Measurements from ENCODE around the gene TMEM61.

The TMEM61 gene

GRCh38 chr1:55006931-55007330, 26.5 kb downstream of the TMEM61 start:
- Histone ChIP-seq H3K9me3 (no peaks in the 10 kb centered on the region), H3K4me3 (no peak overlapping the region), H3K4me1 (no peaks in the 10 kb centered on the region), H3K27me3 (peaks cover 0 to 3% of the 10 kb centered on the region in 2 donors), H3K36me3 (no peaks in the 10 kb centered on the region), H3K27ac (no peak overlapping the region)
- peak in 1 of 2 donors; percentile 49 for DNase-seq
- TF ChIP-seq CTCF (IDR thresholded peaks at IDR 0.05), result no peak
- intact Hi-C loops (cut with DNase I; ENCODE audit: low total_unique reads), result no loop called here

DNA sequence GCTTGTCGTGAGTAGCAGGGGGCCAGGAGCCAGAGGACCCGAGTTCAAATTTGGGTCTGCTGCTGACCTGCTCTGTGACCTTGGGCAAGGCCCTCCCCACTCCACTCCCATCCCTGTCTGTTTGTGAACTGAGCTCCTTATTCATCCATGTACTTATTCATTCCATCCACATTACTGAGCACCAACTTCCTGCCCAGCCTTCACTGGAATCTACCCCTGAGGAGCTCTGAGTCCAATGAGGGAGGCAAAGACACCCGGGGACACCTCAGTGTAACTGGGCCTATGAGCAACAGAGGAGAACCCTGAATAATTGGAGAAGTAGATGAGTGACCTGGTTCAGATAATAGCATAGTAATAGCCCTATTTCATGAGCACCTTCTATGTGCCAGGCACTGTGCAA, 27.2 kb downstream of the TMEM61 start:
- Histone ChIP-seq H3K4me3 (no peak overlapping the region), H3K9me3 (no peaks in the 10 kb centered on the region), H3K27ac (no peak overlapping the region), H3K36me3 (no peaks in the 10 kb centered on the region), H3K27me3 (peaks cover 0 to 10% of the 10 kb centered on the region in 2 donors), H3K4me1 (no peaks in the 10 kb centered on the region)
- DNase-seq, result no peak
- intact Hi-C loops (cut with DNase I; ENCODE audit: low total_unique reads), result no loop called here
- no peak for TF ChIP-seq CTCF (IDR thresholded peaks at IDR 0.05)

DNA sequence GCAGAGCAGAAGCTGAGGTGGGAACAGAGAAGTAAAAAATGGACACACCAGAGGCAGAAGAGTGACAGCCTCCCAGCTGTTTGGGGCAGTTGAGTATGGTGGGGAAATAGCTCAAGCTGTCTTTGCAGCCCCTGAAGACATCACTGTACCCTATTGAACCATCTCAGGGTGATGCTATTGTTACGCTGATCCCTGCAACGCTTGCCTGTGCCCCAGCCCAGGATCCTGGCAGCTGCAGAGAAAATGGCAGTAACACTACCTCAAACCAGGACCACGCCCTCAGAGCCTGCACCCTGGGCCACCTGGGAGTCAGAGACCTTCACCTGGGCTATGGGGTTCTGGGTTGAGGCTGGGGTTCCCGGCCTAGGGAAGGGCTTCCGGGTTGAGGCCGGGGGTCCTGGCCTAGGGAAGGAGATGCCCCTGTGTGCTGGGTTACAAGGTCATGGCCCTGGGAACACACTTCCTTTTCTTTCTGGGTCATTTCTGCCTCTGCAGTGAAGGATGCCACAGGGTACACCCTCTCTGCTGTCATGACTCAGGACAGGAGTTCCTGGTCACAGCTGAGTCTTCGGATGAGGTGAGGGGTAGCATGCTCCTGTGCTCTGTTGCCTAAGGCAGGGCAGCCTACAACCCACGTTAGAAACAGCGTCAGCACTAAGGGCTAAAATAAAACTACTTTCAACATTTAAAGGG, 29.9 kb downstream of the TMEM61 start:
- peak in 1 of 2 donors; percentile 29 for DNase-seq
- Histone ChIP-seq H3K36me3 (no peaks in the 10 kb centered on the region), H3K9me3 (no peaks in the 10 kb centered on the region), H3K27me3 (peaks cover 0 to 33% of the 10 kb centered on the region in 2 donors), H3K27ac (no peak overlapping the region), H3K4me3 (no peak overlapping the region), H3K4me1 (peaks cover 0 to 2% (median 0%) of the 10 kb centered on the region in 4 donors)
- intact Hi-C loops (cut with DNase I; ENCODE audit: low total_unique reads), result no loop called here
- no peak for TF ChIP-seq CTCF (IDR thresholded peaks at IDR 0.05)

DNA sequence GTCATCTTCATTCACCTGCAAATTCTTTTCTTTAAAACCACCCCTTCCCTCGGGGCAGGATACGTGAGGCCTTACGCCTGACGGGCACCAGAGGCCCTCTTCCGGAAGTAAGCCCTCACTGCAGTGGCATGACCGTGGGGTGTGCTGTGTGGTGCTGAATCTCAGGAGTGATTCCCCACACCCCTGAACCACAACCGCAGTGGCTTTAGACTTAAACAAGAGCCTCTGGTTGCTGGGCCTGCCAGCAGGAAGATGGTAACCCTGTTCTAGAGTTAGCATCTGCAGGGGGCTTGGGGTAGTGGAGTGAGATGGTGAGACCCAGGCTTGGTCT, 30.4 kb downstream of the TMEM61 start:
- Histone ChIP-seq H3K27ac (no peak overlapping the region), H3K9me3 (no peaks in the 10 kb centered on the region), H3K36me3 (no peaks in the 10 kb centered on the region), H3K4me1 (peaks cover 0 to 7% (median 2%) of the 10 kb centered on the region in 4 donors), H3K4me3 (no peak overlapping the region), H3K27me3 (peaks cover 0 to 34% of the 10 kb centered on the region in 2 donors)
- intact Hi-C loops (cut with DNase I; ENCODE audit: low total_unique reads), result no loop called here
- DNase-seq, result peak in 1 of 2 donors; percentile 33
- no peak for TF ChIP-seq CTCF (IDR thresholded peaks at IDR 0.05)

DNA sequence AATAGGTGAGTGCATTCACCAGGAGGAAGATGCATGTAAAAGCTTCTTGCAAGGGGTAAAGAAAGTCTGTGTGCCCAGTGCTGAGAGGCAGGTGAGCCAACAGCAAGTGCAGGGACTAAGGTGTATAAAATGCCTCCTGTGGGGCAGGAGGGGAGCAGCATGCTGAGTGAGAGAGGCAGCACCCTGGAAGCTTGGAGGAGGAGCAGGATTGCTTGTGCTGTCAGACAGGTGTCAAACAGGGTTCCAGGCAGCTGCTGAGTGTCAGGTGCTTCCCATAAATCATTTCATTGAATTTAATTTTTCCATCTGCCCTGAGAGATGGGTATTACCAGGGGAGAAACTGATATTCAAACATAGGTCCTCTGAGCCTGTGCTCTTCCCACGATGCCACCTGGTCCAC, 32.2 kb downstream of the TMEM61 start:
- Histone ChIP-seq H3K9me3 (no peaks in the 10 kb centered on the region), H3K4me3 (no peak overlapping the region), H3K27ac (no peak overlapping the region), H3K4me1 (peaks cover 0 to 12% (median 5%) of the 10 kb centered on the region in 4 donors), H3K27me3 (peaks cover 0 to 34% of the 10 kb centered on the region in 2 donors), H3K36me3 (no peaks in the 10 kb centered on the region)
- no peak for TF ChIP-seq CTCF (IDR thresholded peaks at IDR 0.05)
- intact Hi-C loops (cut with DNase I; ENCODE audit: low total_unique reads), result no loop called here
- peak in 1 of 2 donors; percentile 9 for DNase-seq

Data from tibial artery (tissue), 4 donors.